Measurements from ENCODE around the gene TMEM145.

Gene TMEM145

GRCh38 chr19:42290136-42290522 is 23.0 kb upstream of the TMEM145 start:
- no peak for DNase-seq

GRCh38 chr19:42290523-42291434 is 22.3 kb upstream of the TMEM145 start:
- DNase-seq: no peak

- DNase-seq: no peak
These were observed 21.7 kb upstream of the TMEM145 start for GRCh38 chr19:42291435-42291810.

DNA sequence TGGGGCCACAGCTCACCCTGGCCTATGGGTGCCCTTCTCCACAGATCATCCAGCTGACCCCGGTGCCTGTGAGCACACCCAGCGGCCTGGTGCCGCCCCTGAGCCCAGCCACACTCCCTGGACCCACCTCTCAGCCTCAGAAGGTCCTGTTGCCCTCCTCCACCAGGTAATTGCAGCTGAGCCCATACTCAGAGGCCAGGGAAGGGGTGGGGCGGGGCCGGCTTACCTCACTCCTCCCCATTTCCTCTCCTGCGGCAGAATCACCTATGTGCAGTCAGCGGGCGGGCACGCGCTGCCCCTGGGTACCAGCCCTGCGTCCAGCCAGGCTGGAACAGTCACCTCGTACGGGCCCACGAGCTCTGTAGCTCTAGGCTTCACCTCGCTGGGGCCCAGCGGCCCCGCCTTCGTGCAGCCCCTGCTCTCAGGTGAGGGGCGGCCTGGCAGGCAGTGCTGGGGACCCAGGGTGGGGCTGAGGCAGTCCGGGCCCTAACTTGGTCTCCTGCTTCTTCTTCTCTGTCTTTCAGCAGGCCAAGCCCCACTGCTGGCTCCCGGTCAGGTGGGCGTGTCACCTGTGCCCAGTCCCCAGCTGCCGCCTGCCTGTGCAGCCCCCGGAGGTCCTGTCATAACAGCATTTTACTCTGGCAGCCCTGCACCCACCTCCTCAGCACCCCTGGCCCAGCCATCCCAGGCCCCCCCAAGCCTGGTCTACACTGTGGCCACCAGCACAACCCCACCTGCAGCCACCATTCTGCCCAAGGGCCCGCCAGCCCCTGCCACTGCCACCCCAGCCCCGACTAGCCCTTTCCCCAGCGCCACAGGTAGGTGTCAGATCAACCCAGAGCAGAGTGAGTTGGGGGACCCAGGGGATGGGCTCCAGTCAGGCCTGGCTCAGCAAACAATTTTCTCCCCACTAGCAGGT is 20.8 kb upstream of the TMEM145 start:
- DNase-seq: no peak

DNA sequence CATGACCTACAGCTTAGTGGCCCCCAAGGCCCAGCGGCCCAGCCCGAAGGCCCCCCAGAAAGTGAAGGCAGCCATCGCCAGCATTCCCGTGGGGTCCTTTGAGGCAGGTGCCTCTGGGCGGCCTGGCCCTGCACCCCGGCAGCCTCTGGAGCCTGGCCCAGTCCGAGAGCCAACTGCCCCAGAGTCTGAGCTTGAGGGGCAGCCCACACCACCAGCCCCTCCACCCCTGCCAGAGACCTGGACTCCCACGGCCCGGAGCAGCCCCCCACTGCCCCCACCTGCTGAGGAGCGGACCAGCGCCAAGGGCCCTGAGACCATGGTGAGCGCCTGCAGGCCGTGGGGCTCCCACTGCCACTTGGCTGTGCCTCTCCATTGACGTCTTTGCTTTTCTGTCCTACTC is 20.1 kb upstream of the TMEM145 start:
- no peak for DNase-seq

- DNase-seq: no peak
These were observed 19.6 kb upstream of the TMEM145 start for GRCh38 chr19:42293540-42293939.

GRCh38 chr19:42293948-42294347 is 19.2 kb upstream of the TMEM145 start:
- no peak for DNase-seq

GRCh38 chr19:42294471-42295137 is 18.5 kb upstream of the TMEM145 start:
- DNase-seq: no peak

DNA sequence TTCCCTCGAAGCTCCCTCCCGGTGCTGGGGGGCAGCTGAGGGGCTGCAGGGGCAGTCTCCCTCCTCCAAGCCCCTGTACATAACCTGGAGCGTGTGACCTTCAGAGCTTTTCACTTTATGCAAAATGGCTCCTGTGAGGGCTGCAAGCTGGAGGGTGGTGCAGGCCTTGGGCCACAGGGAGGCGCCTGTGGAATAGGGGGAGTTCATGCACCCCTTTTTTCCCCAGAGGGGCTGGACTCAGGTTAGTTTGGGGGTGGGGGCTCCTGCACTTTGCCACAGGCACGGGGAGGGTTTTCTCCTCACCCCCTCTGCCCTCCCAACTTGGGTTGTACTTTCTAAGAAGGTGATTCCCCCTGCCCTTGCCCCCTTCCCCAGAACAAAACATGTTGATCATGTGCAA is 17.8 kb upstream of the TMEM145 start:
- DNase-seq: no peak

DNA sequence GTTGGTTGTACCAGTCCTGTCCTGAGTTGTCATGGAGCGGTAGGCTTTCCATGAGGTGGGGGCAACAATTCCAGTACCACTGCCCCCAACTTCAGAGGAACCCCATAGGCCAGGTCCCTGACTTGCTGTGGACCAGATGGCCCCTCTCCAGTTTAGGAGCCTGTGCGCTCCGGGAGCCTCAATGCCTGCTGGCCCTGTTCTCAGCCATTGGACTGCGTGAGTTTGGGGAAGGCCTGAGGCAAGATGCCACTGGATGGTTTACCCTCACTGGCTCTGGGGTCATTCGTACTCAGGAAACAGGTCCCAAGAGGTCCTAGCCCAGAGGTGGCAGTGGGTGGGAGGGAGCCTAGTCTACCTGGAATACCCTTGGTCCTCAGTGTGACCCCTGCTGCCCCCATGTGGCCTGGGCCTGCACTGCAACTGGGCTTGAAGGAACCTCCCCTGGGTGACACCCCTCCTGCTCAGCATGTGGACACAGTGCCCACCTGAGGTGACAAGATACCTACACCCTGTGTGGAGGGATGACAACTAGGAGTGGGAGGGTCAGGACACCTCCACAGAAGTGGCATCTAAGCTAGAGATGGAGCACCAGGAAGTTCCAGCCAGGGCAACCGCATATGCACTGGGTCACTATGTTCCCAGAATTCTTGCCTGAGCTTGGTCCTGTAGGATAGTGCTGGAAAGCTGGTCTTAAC is 17.1 kb upstream of the TMEM145 start:
- peak; percentile 91 for DNase-seq

GRCh38 chr19:42297039-42297438 is 16.1 kb upstream of the TMEM145 start:
- DNase-seq: no peak

- no peak for DNase-seq
These were observed 11.4 kb upstream of the TMEM145 start, which contains the start of gene PRR19 for GRCh38 chr19:42301646-42302203. Gene PRR19 (plus strand): TSS chr19:42302132. CDS start chr19:42309585, 7,453 bp downstream.

DNA sequence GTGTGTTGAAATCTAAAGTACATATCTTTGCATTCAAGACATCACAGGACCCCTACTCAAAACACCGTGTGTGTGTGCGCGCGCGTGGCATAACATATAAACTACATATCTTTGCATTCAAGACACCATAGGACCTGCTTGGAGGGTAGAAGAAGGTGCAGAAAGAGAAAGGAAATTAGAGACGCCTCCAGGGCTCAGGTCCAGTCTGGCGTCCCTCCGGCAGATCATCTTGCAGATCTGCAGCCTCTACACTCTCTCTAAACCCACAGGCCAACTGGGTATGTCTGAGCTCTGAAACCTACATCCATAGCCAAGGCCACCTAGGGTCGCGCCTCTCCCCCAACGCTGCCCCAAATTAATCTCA is 10.0 kb upstream of the TMEM145 start:
- no peak for DNase-seq

DNA sequence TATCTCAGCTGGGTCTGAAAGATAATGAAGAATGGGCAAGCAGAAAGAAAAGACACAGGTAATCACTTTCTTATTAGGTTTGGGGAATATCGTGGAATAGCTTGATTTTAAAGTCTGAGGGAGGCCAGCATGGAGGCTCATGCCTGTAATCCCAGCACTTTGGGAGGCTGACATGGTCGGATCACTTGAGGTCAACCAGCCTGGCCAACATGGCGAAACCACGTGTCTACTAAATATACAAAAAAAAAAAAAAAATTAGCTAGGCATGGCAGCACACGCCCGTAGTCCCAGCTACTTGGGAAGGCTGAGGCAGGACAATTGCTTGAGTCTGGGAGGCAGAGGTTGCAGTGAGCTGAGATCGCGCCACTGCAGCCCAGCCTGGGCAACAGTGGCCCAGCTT is 9.2 kb upstream of the TMEM145 start:
- no peak for DNase-seq

- no peak for DNase-seq
These were observed 6.5 kb upstream of the TMEM145 start for GRCh38 chr19:42306646-42307045.

- no peak for DNase-seq
These were observed 3.4 kb upstream of the TMEM145 start for GRCh38 chr19:42309686-42310085.

DNA sequence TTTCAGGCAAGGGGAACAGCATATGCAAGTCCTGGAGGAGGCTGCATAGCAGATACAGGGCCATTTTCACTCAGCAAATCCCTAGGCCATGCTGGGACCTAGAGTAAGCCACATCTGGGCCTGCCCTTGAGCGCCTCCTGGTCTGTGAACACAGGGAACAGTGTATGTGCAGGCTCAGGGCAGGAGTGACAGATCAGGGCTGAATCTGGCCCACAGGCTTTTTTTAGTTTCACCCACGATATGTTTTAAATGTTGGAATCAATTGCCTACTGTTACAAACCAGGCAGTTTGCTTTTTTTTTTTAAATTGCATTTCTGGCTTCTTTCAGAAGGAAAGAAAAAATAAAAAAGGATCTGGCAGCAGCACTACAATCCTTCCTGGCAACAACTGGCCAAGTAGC is 1.5 kb upstream of the TMEM145 start:
- no peak for DNase-seq

- DNase-seq: no peak
These were observed 739 bp upstream of the TMEM145 start for GRCh38 chr19:42312370-42312769.

DNA sequence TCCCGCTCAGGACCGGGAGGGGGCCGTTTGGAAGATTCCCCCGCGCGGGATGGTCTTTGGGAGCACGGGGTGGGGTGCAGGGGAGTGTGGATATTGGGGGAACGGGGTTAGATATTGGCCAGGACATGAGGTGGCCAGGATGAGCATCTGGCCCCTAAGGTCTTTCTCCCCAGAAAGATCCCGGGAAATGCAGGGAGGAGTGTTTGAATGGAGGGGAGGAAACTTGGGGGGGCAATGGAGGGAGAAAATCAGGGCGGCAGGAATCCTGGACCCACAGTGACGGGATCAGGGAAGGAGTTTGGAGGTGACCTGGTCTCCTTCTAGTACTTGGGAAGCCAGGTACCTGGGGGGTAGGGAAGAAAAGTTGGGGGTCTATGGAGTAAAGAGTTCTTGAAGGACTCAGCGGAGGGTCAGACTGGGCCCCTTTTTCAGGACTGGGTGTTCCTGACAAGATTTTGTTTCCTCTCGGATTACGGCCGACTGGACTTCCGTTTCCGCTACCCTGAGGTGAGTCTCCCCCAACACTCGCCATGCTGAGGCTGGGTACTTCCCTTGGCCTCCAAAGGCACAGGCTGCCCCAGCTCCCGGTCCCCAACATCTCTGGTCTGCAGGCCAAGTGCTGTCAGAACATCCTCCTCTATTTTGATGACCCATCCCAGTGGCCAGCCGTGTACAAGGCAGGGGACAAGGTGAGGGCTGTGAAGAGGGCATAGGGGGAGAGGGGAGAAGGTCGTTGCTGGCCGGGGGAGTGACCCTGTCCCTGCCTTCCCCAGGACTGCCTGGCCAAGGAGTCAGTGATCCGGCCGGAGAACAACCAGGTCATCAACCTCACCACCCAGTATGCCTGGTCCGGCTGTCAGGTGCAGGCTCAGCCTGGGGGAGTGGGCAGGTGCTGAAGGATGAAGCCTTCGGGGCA is 989 bp downstream of the TMEM145 start:
- no peak for DNase-seq

- DNase-seq: no peak
These were observed 1.9 kb downstream of the TMEM145 start for GRCh38 chr19:42315024-42315423.

Measured in eye (tissue), 1 donor.